T-helper 1 cell treated with Interleukin-12 subunit alpha and Interleukin-12 subunit beta and Interleukin-4 antibody, amounts not matched to agents 30 μg/mL and 1 μg/mL, for 36 hours (primary cell): ENCODE measurements around the gene PSMA2.

Experiments used
- H3K27ac Mint-ChIP-seq: one replicate; pipeline ENCODE4 v1.8.0; 2021; ENCODE audit warnings: mild to moderate bottlenecking, mixed read lengths
- H3K27me3 Mint-ChIP-seq: one replicate; pipeline ENCODE4 v1.8.0; 2021; ENCODE audit warnings: low read depth, mixed read lengths
- H3K36me3 Mint-ChIP-seq: one replicate; pipeline ENCODE4 v1.8.0; 2021; ENCODE audit warnings: low read depth, mixed read lengths
- H3K4me1 Mint-ChIP-seq: one replicate; pipeline ENCODE4 v1.8.0; 2021; ENCODE audit warnings: low read depth, mixed read lengths
- H3K4me3 Mint-ChIP-seq: one replicate; pipeline ENCODE4 v1.8.0; 2021; ENCODE audit warnings: mild to moderate bottlenecking, moderate library complexity, mixed read lengths
- H3K9me3 Mint-ChIP-seq: one replicate; pipeline ENCODE4 v1.8.0; 2021; ENCODE audit warnings: mixed read lengths

The PSMA2 gene

DNA sequence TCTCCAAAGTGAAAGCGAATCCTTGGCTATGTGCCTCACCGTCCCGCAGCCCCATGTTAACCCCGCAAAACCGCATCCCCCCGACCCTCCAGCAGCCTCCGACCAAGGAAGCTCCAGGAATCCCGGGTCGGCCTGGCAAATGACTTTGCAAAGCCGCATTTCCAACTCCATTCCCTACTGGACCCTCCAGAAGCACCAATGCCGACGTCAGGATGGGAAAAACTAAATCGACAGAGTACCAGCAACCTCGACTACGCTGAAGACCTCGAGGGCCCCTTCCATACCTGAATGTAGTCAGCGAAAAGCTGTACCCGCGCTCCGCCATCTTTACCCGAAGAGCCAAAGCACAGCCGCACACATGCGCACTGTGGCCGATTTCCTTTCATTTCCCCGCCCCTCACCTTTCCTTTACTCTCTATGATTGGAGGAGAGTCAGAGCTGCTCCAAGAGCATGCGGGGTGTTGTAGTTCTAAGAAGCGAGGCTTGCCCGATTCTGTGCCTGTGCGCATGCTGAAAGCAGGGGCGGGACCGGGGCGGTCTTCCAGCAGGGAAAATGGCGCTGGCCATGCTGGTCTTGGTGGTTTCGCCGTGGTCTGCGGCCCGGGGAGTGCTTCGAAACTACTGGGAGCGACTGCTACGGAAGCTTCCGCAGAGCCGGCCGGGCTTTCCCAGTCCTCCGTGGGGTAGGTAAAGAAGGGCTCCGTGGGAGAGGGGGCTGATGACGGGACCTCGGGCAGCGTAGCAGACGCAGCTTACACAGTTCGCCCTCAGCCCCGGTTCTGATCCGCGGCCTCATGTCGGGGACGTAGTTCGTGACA is at the start of gene PSMA2, which contains the start of gene MRPL32:
Gene PSMA2 (minus strand): TSS at position 341 of the 818 bp plus-strand sequence. CDS start 16 bp downstream, at position 325.
Gene MRPL32 (plus strand): TSS at position 543 of the 818 bp plus-strand sequence. CDS start 11 bp downstream, at position 554.
- Mint-ChIP-seq H3K4me1 (peaks cover 48% of the 10 kb centered on the region), H3K9me3 (no peaks in the 10 kb centered on the region), H3K36me3 (peaks cover 26% of the 10 kb centered on the region), H3K27ac (peak within 1 kb of the TSS; percentile 95), H3K4me3 (peak within 1 kb of the TSS; percentile 94), H3K27me3 (no peaks in the 10 kb centered on the region)

DNA sequence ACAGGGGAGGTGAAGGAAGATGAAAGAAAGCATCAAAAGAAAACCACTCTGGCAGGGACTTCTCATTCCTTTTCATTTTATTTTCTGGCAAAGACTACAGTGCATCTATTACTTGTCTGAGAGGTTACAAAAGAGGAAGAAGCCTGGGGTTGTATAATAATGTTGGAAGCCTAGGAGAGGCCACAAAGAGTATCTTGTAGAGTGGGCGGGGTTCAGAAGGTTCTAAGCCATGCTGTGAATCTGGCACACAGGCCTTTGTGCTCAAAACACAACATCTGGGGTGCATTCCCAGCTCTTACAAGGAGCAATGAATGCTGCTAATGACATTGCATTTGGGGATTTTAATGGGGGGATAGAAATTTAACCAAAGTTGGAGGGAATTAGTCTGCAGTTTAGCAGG is 49.6 kb upstream of the PSMA2 start:
- Mint-ChIP-seq H3K4me3 (no peak overlapping the region), H3K27ac (no peak overlapping the region), H3K4me1 (no peaks in the 10 kb centered on the region), H3K36me3 (no peaks in the 10 kb centered on the region), H3K9me3 (peaks cover 5% of the 10 kb centered on the region), H3K27me3 (peaks cover 11% of the 10 kb centered on the region)

DNA sequence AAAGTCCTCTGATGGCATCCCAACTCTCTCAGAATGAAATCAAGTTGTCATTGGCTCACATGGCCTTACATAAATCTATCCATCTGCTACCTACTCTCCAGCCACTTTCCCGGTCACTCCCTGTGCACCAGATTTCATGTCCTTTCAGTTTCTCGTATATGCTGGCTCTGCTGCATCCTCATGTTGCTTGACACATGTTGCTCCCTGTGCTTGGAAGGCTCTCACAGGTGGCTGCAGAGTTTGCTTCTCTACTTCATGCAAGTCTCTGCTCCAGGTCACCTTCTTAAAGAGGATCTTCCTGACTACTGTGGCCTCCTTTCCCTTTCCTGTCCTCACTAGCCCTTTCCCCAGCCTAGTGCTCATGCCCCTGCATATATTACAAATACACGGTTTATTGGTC is 48.5 kb upstream of the PSMA2 start:
- Mint-ChIP-seq H3K4me1 (no peaks in the 10 kb centered on the region), H3K36me3 (no peaks in the 10 kb centered on the region), H3K4me3 (no peak overlapping the region), H3K27me3 (peaks cover 9% of the 10 kb centered on the region), H3K27ac (no peak overlapping the region), H3K9me3 (peaks cover 4% of the 10 kb centered on the region)

DNA sequence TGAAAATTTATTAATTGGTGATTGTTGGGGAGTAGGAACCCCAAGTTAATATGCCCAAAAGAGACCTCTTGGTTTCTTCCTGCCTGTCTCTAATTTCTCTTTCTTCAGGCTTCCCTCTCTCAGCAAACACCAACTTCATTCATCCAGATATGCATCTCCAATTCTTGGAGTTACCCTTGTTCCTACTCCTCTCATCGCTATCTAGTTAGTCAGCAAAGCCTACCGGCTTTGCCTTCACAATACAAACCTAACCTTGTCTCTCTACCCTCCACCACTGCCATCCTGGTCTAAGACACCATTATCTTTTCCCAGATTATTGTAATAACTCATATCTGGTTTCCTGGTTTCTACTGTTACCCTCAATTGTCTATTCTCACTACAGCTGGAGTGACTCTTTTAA is 48.1 kb upstream of the PSMA2 start:
- H3K36me3 Mint-ChIP-seq: no peaks in the 10 kb centered on the region
- peaks cover 4% of the 10 kb centered on the region for H3K9me3 Mint-ChIP-seq
- H3K4me1 Mint-ChIP-seq: no peaks in the 10 kb centered on the region
- H3K27ac Mint-ChIP-seq: no peak overlapping the region
- no peak overlapping the region for H3K4me3 Mint-ChIP-seq
- H3K27me3 Mint-ChIP-seq: peaks cover 11% of the 10 kb centered on the region

DNA sequence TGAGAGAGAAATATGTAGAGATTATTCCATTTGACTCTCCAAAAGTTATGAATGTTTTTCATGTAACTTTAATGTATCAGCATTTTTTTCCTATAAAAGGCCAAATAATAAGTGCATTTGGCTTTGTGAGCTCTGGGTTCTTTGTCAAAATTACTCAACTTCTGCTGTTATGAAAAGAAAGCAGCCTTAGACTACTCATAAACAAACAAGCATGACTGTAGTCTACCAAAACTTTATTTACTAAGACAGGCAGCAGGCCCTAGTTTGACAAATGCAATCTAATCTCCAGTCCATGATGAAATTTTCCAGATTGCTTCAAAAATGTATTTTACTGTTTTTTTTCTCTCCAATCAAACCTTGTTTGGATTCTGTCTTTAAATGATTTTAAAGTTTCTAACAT is 46.5 kb upstream of the PSMA2 start:
- no peaks in the 10 kb centered on the region for H3K9me3 Mint-ChIP-seq
- H3K4me3 Mint-ChIP-seq: no peak overlapping the region
- no peaks in the 10 kb centered on the region for H3K36me3 Mint-ChIP-seq
- no peaks in the 10 kb centered on the region for H3K4me1 Mint-ChIP-seq
- no peak overlapping the region for H3K27ac Mint-ChIP-seq
- H3K27me3 Mint-ChIP-seq: peaks cover 18% of the 10 kb centered on the region

DNA sequence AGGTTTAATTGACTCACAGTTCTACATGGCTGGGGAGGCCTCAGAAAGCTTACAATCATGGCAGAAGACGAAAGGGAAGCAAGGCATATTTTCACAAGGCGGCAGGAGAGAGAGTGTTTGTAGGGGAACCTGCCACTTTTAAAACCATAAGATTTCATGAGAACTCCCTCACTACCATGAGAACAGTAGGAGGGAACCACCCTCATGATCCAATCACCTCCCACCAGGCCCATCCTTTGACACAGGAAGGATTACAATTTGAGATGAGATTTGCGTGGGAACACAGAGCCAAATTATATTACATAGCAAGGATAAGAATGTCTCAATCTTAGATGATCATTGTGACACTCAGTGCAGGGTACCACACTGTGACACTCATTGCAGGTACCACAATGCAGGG is 44.4 kb upstream of the PSMA2 start:
- H3K27ac Mint-ChIP-seq: no peak overlapping the region
- H3K36me3 Mint-ChIP-seq: no peaks in the 10 kb centered on the region
- H3K27me3 Mint-ChIP-seq: peaks cover 19% of the 10 kb centered on the region
- no peaks in the 10 kb centered on the region for H3K9me3 Mint-ChIP-seq
- no peaks in the 10 kb centered on the region for H3K4me1 Mint-ChIP-seq
- no peak overlapping the region for H3K4me3 Mint-ChIP-seq

DNA sequence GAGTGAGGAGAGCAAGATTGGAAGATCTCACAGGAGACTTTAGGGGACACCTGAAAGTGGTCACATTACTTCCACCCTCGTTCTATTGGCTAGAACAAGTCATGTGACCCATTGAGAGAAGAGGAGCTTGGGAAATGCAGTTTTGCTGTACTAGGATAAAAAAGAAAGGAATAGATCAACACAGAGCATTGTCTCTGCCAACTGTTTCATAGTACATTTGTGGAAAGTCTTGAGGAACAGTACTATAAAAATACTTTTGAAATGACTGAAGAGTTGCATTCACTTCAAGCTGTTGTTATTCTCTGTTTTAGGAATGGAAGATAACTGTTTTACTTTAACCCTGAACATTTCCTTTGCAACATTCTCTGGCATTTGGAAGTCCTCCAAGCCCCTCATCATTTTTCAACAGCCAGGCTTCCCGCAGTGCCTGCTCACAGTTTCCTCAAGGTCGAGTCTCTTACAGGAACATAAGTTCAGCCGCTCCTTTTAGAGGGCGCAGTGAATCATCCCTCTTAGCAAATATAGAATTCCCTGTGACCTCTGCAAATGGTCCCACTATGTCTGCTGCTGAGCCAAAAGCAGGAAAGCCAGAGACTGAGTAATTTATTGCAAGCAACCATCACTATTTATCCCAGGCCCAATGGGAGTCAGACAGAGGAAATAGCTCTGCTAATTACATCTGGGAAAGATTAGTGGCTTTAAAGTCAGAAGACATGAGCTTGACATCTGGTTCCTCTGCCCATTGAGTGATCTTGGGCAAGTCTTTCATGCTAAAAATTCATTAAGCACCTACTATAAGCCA is 40.9 kb upstream of the PSMA2 start:
- no peak overlapping the region for H3K4me3 Mint-ChIP-seq
- H3K4me1 Mint-ChIP-seq: no peaks in the 10 kb centered on the region
- peaks cover 10% of the 10 kb centered on the region for H3K27me3 Mint-ChIP-seq
- peaks cover 7% of the 10 kb centered on the region for H3K9me3 Mint-ChIP-seq
- H3K36me3 Mint-ChIP-seq: no peaks in the 10 kb centered on the region
- no peak overlapping the region for H3K27ac Mint-ChIP-seq

DNA sequence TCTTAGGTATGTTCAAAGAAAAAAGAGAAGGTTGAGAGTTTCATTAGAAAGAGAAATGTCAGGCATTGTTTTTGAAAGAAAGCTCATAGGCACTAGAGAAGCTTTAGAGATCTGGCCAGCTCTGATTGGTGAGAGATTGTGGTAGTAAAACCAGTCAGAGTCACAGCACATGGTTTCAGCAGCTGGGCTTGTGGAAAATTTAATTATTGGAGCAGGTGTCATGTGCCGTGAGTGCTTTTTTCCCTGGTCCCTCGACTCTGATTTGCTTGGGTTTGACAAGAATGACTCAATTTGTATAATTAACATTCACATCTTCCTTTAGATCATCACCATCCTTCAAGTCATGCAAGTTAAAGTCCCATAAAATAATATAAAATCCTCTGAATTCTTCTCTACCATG is 35.4 kb upstream of the PSMA2 start:
- Mint-ChIP-seq H3K4me1 (peaks cover 11% of the 10 kb centered on the region), H3K27ac (no peak overlapping the region), H3K4me3 (no peak overlapping the region), H3K9me3 (peaks cover 7% of the 10 kb centered on the region), H3K27me3 (no peaks in the 10 kb centered on the region), H3K36me3 (no peaks in the 10 kb centered on the region)

DNA sequence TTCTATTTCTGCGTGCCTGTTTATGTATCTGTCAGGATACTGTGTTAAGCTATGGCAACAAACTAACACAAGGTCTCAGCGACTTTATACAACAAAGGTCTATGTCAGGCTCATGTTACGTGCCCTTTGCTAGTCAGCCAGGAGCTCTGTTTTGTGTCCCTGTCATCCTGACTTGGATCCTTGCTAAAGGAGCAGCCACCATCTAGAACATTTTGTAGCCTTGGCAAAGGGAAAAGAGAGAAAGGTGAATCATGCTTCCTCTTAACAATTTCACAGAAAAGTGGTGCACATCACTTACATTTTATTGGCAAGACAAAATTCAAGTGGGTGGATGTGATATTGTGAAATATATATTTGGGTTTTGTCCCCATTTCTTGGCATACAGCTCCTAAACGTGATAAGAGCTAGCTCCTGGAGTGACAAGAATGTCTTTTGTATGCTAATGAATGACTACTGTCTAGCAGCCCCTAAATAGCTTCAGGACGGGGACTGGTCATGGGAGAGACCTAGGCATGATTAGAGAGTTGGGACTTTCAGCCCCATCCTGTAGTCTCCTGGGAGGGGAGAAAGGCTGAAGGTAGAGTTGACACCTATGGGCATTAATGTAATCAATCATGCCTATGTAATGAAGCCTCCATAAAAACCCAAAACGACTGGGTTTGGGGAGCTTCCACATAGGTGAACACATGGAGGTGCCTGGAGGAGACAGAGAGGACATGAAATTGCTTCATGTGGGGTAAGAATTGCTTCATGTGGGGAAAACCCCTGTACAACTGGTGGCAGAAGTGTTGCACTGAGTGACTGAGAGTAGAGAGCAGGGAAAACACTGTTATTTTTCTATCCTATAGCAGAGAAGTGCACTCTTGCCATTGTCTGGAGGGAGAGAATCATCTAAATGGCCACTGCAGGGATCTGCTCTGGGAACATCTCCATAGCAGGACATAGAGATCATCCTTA is 33.2 kb upstream of the PSMA2 start:
- Mint-ChIP-seq H3K27me3 (no peaks in the 10 kb centered on the region), H3K4me3 (no peak overlapping the region), H3K4me1 (peaks cover 15% of the 10 kb centered on the region), H3K27ac (peak overlapping the region; percentile 7), H3K36me3 (no peaks in the 10 kb centered on the region), H3K9me3 (no peaks in the 10 kb centered on the region)

DNA sequence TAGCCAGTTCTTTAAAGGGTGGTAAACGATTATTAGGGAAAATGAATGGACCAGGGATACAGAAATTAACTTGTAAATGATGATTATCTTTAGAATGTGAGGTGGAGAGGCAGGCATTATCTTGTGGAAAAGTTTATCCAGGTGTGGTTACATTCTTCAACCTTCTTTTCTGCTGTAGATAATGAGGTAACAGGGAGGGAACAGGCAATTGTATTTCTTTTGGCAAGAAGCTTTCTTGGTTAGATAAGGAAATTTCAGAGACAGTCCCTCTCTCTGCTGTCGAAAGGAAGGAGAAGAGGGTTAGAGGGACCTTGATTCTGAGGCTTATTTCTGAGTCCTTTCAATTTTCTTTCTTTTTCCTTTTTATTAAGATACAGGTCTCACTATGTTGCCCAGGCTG is 32.3 kb upstream of the PSMA2 start:
- Mint-ChIP-seq H3K27ac (no peak overlapping the region), H3K27me3 (no peaks in the 10 kb centered on the region), H3K36me3 (no peaks in the 10 kb centered on the region), H3K4me3 (no peak overlapping the region), H3K4me1 (peaks cover 15% of the 10 kb centered on the region), H3K9me3 (no peaks in the 10 kb centered on the region)

DNA sequence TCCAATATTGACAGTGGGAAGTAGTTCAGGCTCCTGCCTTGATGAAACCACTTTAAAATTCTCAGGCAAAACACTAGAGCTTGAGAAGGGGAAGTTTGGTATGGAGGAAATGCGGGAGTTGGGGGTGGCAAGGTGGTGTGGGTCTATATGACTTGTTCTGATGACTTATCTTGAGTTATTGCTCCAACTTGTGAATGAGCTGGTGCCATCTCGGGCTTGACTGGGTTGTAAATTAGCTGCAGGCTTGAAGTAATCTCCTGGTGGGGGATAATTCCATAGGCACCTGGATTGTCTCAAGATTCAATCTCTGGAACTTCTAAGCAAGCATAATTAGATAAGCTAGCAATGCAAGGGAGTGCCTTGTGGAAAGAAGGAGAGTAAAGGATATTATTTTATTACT is 29.2 kb upstream of the PSMA2 start:
- peaks cover 4% of the 10 kb centered on the region for H3K9me3 Mint-ChIP-seq
- H3K4me1 Mint-ChIP-seq: peaks cover 15% of the 10 kb centered on the region
- no peak overlapping the region for H3K27ac Mint-ChIP-seq
- no peaks in the 10 kb centered on the region for H3K36me3 Mint-ChIP-seq
- no peak overlapping the region for H3K4me3 Mint-ChIP-seq
- H3K27me3 Mint-ChIP-seq: no peaks in the 10 kb centered on the region

DNA sequence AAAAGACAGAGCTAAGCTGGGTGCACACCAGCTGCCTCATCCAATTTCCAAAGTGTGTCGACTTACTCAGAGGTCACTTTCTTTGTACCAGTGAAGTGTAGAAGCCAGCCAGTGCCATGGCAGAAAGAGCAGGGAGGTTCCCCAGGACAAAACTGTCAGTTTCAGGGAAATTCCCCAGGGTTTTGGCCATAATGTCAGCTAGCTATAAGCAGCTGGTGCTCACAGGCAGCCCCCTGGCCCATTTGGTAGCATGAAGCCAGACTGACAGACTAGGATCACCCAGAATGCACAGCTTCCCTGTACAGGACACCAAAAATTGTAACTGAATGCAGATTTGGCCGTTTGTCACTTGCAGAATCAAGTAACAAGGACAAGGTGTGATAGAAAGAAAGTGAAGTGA is 28.8 kb upstream of the PSMA2 start:
- Mint-ChIP-seq H3K27ac (no peak overlapping the region), H3K36me3 (no peaks in the 10 kb centered on the region), H3K4me3 (no peak overlapping the region), H3K4me1 (peaks cover 15% of the 10 kb centered on the region), H3K27me3 (no peaks in the 10 kb centered on the region), H3K9me3 (peaks cover 7% of the 10 kb centered on the region)

DNA sequence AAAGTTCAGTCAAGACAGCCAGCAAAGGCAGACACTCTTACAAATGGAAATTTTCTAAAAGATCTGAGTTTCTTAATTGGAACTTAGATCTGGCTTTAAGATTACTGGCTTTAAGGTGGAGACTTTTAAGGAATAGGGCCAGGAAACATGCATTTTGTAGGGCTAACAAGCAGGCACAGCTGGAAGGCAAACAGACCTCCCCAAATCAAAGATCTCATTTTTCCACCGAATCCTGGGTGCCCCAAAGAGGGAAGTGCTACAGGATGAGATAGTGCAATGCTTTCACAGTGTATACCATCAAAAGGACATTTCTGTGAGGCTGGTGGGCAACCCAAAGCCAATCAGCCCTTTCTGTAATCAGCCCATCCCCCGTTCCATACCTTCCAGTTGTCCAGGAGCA is 27.6 kb upstream of the PSMA2 start:
- Mint-ChIP-seq H3K36me3 (no peaks in the 10 kb centered on the region), H3K4me3 (no peak overlapping the region), H3K27me3 (no peaks in the 10 kb centered on the region), H3K4me1 (peaks cover 8% of the 10 kb centered on the region), H3K27ac (no peak overlapping the region), H3K9me3 (peaks cover 8% of the 10 kb centered on the region)

DNA sequence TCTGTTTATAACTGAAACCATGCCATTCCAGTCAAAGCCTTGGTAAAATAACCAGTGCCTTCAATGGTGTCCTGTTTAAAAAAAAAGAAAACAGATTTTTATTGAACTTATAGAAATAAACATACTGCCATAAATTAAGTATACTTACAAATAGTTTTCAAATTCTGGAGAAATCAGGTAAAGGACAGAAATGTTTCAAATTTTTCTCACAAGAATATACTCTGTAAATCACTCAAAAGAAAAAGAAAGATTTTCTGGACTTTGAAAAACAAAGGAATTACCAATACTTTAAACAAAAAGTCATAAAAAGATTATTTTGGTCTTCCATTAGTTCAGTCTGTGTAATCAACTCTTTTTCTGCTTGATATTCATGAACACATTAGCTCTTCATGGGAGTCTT is 24.1 kb upstream of the PSMA2 start:
- Mint-ChIP-seq H3K36me3 (no peaks in the 10 kb centered on the region), H3K4me3 (no peak overlapping the region), H3K27me3 (no peaks in the 10 kb centered on the region), H3K27ac (no peak overlapping the region), H3K4me1 (peaks cover 5% of the 10 kb centered on the region), H3K9me3 (peaks cover 8% of the 10 kb centered on the region)
